Prostate gland (tissue), 2 donors: ENCODE measurements around the gene ZBTB21. TPM values are rescaled to one million over a fixed set of nuclear protein-coding genes. Genes with fewer than 3 reads are reported as not detected.

ENCODE experiments used
- DNase-seq: peaks from one replicate; pipeline ENCODE4 v3.0.0-alpha.2; 2019; ENCODE audit warnings: low spot score
- H3K27ac ChIP-seq, 2 donors: fragments of 200-600 bp; sonication (generic); 2 replicates each; pipeline ENCODE4 v1.5.1; 2017 to 2019
- H3K27me3 ChIP-seq: fragments of 200-600 bp; sonication (generic); replicated peaks from 2 replicates; pipeline ENCODE4 v1.5.1; 2019; ENCODE audit not compliant: insufficient read depth
- H3K36me3 ChIP-seq, 2 donors: fragments of 200-600 bp; sonication (generic); 1 replicate in 1 of 2; 2 replicates in 1 of 2; pipeline versions ENCODE4 v1.5.1 to v1.8.1; 2017 to 2019
- H3K4me1 ChIP-seq: fragments of 200-600 bp; sonication (generic); replicated peaks from 2 replicates; pipeline ENCODE4 v1.5.1; 2019
- H3K4me3 ChIP-seq, 2 donors: fragments of 200-600 bp; sonication (generic); 2 replicates each; pipeline ENCODE4 v1.5.1; 2017 to 2019
- H3K9me3 ChIP-seq: fragments of 200-600 bp; sonication (generic); 2 replicates; pipeline ENCODE4 v1.5.1; 2017
- CTCF ChIP-seq, 4 experiments: fragments of 200-600 bp in 2 of 4; fragments of 450-650 bp in 2 of 4; sonication (generic) in 2 of 4; IDR thresholded peaks; 1 replicate in 3 of 4; 2 replicates in 1 of 4; pipeline ENCODE4 v1.5.1; 2016 to 2019; ENCODE audit warnings: antibody characterized with exemption in 4 of 4, mild to moderate bottlenecking in 2 of 4, moderate library complexity in 2 of 4
- POLR2A ChIP-seq: fragments of 450-650 bp; IDR thresholded peaks from one replicate; pipeline ENCODE4 v1.6.1; 2016; ENCODE audit warnings: antibody characterized with exemption, mild to moderate bottlenecking
- POLR2AphosphoS5 ChIP-seq: sonication (generic); formaldehyde crosslinking; IDR thresholded peaks from one replicate; pipeline ENCODE4 v1.6.1; 2017; ENCODE audit warnings: antibody characterized with exemption
- WGBS: methylation state at CpG from one replicate; pipeline ENCODE4 v1.1.5; 2018; 5-methylcytosine and 5-hydroxymethylcytosine counted together
- intact Hi-C: fragments of 100-400 bp; cut with DNase I; formaldehyde crosslinking; loops from one replicate; pipeline ENCODE4 v1.14.2; 2022
- total RNA-seq, 2 donors: library from RNA; depleted of rRNA; stranded (reverse); fragments of >200 nt; gene quantifications; one replicate each; pipeline ENCODE4 v1.1.0, GENCODE V29; 2016

ZBTB21 gene
- total RNA-seq, 2 donors from 2014 or later = 12.3 to 13.6 TPM

DNA sequence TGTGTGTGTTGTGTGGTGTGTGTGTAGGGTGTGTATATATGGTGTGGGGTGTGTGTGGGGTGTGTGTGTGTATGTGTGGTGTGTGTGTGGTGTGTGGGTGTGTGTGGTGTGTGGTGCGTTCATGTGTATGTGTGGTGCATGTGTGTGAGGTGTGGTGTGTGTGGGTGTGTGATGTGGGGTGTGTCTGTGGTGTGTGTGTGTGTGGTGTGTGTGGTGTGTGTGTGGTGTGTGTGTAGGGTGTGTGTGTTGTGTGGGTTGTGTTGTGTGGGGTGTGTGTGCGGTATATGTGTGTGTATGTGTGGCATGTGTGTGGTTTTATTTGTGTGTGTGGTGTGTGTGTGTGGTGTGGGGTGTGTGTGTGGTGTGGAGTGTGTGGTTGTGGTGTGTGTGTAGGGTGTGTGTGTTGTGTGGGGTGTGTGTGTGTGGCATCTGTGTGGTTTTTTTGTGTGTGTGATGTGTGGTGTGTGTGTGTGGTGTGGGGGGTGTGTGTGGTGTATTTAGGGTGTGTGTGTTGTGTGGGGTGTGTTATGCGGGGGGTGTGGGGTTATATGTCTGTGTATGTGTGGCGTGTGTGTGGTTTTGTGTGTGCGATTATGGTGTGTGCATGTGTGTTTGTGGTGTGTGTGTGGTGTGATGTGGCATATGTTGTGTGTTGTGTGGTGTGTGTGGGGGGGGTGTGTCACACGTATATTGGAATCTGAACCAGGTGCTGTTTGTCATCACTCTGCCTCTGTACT is 17.1 kb upstream of the ZBTB21 start:
- no peak for TF ChIP-seq POLR2AphosphoS5
- no peak for TF ChIP-seq POLR2A
- TF ChIP-seq CTCF (IDR thresholded peaks at IDR 0.05) = no peak
- H3K9me3 ChIP-seq = no peaks in the 10 kb centered on the region

GRCh38 chr21:42026082-42026435 is 15.9 kb upstream of the ZBTB21 start:
- Histone ChIP-seq H3K27ac (no peak overlapping the region), H3K4me1 (no peaks in the 10 kb centered on the region), H3K36me3 (no peaks in the 10 kb centered on the region), H3K4me3 (no peak overlapping the region), H3K27me3 (no peaks in the 10 kb centered on the region), H3K9me3 (no peaks in the 10 kb centered on the region)
- WGBS = 75% methylated on average over 9 of the region's 9 CpGs
- intact Hi-C loops = no loop called here
- no peak for DNase-seq
- TF ChIP-seq POLR2A = no peak
- TF ChIP-seq POLR2AphosphoS5 = no peak
- TF ChIP-seq CTCF (IDR thresholded peaks at IDR 0.05) = no peak

More for the DNA sequence above, 17.1 kb upstream of the ZBTB21 start:
- no peak overlapping the region for H3K27ac ChIP-seq
- H3K36me3 ChIP-seq = no peaks in the 10 kb centered on the region
- intact Hi-C loops = no loop called here
- no peak overlapping the region for H3K4me3 ChIP-seq
- 85% methylated on average over 6 of the region's 6 CpGs for WGBS
- H3K27me3 ChIP-seq = no peaks in the 10 kb centered on the region
- no peaks in the 10 kb centered on the region for H3K4me1 ChIP-seq
- DNase-seq = no peak

- TF ChIP-seq POLR2A (no peak), POLR2AphosphoS5 (no peak), CTCF (IDR thresholded peaks at IDR 0.05) (no peak)
- intact Hi-C loops = no loop called here
- 66% methylated on average over 12 of the region's 12 CpGs for whole genome bisulfite sequencing
- Histone ChIP-seq H3K4me1 (no peaks in the 10 kb centered on the region), H3K27ac (no peak overlapping the region), H3K4me3 (no peak overlapping the region), H3K27me3 (no peaks in the 10 kb centered on the region), H3K36me3 (no peaks in the 10 kb centered on the region), H3K9me3 (no peaks in the 10 kb centered on the region)
- no peak for DNase-seq
These were observed 15.4 kb upstream of the ZBTB21 start for GRCh38 chr21:42025376-42026081.

DNA sequence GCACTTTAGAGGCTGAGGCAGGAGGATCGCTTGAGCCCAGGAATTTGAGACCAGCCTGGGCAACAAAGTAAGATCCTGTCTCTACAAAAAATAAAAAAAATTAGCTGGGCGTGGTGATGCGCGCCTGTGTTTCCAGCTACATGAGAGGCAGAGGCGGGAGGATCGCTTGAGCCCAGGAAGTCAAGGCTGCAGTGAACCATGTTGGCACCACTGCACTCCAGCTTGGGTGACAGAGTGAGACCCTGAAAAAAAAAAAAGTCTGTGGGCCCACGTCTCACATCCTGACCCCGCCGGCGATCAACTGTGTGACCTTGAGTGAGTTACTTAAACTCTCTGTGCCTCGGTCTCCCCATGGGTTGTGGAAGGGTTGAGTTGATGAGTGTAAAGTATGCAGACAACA is 12.7 kb upstream of the ZBTB21 start:
- no peak for DNase-seq
- H3K9me3 ChIP-seq = no peaks in the 10 kb centered on the region
- intact Hi-C loops = no loop called here
- 97% methylated on average over 11 of the region's 11 CpGs for WGBS
- H3K27me3 ChIP-seq = no peaks in the 10 kb centered on the region
- TF ChIP-seq POLR2AphosphoS5 = no peak
- TF ChIP-seq POLR2A = no peak
- no peak for TF ChIP-seq CTCF (IDR thresholded peaks at IDR 0.05)
- H3K36me3 ChIP-seq = no peaks in the 10 kb centered on the region
- H3K4me1 ChIP-seq = no peaks in the 10 kb centered on the region
- H3K27ac ChIP-seq = no peak overlapping the region
- no peak overlapping the region for H3K4me3 ChIP-seq

DNA sequence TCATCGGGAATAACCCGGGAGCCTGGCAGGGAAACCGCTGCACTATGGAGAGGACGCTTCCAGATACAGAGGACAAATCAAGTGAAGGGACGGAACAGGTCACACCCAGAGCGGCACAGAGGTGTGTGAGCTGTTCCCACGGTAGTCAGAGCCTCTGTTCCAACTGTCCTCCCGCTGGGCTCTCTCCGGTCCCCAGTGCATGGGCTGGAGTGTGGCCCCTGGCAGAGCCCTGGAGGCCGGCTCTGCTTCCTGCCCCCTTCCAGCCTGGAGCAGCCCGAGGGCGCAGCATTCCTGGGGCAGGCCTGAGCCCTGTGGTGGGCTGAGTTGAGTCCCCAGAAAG is 11.9 kb upstream of the ZBTB21 start:
- no peak for DNase-seq
- no peaks in the 10 kb centered on the region for H3K27me3 ChIP-seq
- no peaks in the 10 kb centered on the region for H3K36me3 ChIP-seq
- no peaks in the 10 kb centered on the region for H3K4me1 ChIP-seq
- 71% methylated on average over 12 of the region's 12 CpGs for whole genome bisulfite sequencing
- TF ChIP-seq CTCF (IDR thresholded peaks at IDR 0.05) = no peak
- no peak for TF ChIP-seq POLR2A
- no peak for TF ChIP-seq POLR2AphosphoS5
- H3K4me3 ChIP-seq = no peak overlapping the region
- H3K9me3 ChIP-seq = no peaks in the 10 kb centered on the region
- H3K27ac ChIP-seq = no peak overlapping the region
- intact Hi-C loops = no loop called here
